Activated CD4-positive, alpha-beta T cell treated with anti-CD3 and anti-CD28 coated beads for 36 hours (primary cell): Measurements from ENCODE around the gene TMEM114. TPM values are rescaled to one million over a fixed set of nuclear protein-coding genes. Genes with fewer than 3 reads are reported as not detected.

Experiments used
- ATAC-seq: fragments of 200-7000 bp; cut with Tn5 transposase; one replicate; pipeline ENCODE4 v1.10.0; 2021; ENCODE audit warnings: mild to moderate bottlenecking, moderate library complexity
- CTCF ChIA-PET: fragments of 350-600 bp; sonication (Branson Sonifier 250); formaldehyde crosslinking; loops from one replicate; lab custom pipeline; 2021; ENCODE audit warnings: antibody characterized with exemption; lab: Charles Lee
- POLR2A ChIA-PET: fragments of 350-600 bp; sonication (Branson Sonifier 250); formaldehyde crosslinking; loops from one replicate; lab custom pipeline; 2021; ENCODE audit warnings: antibody characterized with exemption, inconsistent platforms; lab: Charles Lee
- DNase-seq: peaks from one replicate; pipeline ENCODE4 v3.0.0-alpha.2; 2020
- H3K27ac Mint-ChIP-seq: one replicate; pipeline ENCODE4 v1.8.0; 2021; ENCODE audit warnings: mixed read lengths
- H3K27me3 Mint-ChIP-seq: one replicate; pipeline ENCODE4 v1.8.0; 2021; ENCODE audit warnings: mixed read lengths
- H3K36me3 Mint-ChIP-seq: one replicate; pipeline ENCODE4 v1.8.0; 2021; ENCODE audit warnings: low read depth, mixed read lengths
- H3K4me1 Mint-ChIP-seq: one replicate; pipeline ENCODE4 v1.8.0; 2021; ENCODE audit warnings: mixed read lengths
- H3K4me3 Mint-ChIP-seq: one replicate; pipeline ENCODE4 v1.8.0; 2021; ENCODE audit warnings: mild to moderate bottlenecking, moderate library complexity, mixed read lengths
- H3K9me3 Mint-ChIP-seq: one replicate; pipeline ENCODE4 v1.8.0; 2021; ENCODE audit warnings: low read depth, mixed read lengths
- intact Hi-C, 2 experiments: fragments of 100-400 bp; cut with DNase I in 1 of 2; cut with micrococcal nuclease in 1 of 2; formaldehyde crosslinking; loops; one replicate each; pipeline versions ENCODE4 v1.14.2 to v1.15.1; 2022 to 2024; cut with DNase I, micrococcal nuclease
- total RNA-seq, 2 experiments: library from RNA; stranded (reverse); gene quantifications; one replicate each; pipeline ENCODE4 v1.2.3, GENCODE V29; 2021

Gene TMEM114
- total RNA-seq, 2 experiments from 2014 or later, result not detected

DNA sequence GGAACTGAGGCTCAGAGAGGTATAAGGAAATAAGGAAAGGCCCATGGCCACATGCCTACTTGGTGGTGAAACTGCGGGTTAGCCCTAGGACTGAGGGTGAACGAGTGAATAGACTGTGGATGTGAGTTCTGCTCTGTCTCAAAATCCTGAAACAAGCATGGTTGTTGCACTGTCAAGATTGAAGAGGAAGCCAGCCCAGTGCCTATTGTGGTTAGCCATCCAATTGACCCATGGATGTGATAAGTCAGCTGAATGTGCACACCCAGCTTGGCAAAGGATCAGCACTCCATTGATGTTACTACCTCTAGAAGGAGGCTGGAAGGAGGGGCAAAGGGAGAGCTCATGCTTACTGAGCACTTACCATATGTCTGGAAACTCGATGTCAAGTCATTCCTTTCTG lies 4.5 kb downstream of the TMEM114 start:
- Mint-ChIP-seq H3K27ac (no peak overlapping the region), H3K36me3 (no peaks in the 10 kb centered on the region), H3K27me3 (peaks cover 38% of the 10 kb centered on the region), H3K4me1 (peaks cover 5% of the 10 kb centered on the region), H3K9me3 (no peaks in the 10 kb centered on the region), H3K4me3 (no peak overlapping the region)
- DNase-seq, result no peak
- intact Hi-C loops, result no loop called here
- CTCF ChIA-PET, result interaction anchor here (1.6 kb wide), 1 partner anchor 19 kb away, joined by 6 read pairs; no protein-coding TSS in a partner anchor
- POLR2A ChIA-PET, result no interaction called here
- no peak for ATAC-seq

DNA sequence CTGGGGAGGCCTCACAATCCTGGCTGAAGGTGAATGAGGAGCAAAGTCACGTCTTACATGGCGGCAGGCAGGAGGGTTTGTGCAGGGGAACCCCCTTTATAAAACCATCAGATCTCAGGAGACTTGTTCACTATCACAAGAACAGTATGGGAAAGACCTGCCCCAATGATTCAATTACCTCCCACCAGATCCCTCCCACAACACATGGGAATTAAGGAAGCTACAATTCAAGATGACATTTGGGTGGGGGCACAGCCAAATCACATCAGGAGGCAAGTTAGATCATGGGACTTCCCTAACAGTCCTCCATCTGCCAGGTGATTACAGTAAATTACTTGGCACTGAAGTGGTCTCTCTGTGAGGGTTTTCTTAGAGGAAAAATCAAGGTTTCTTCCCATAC lies 5.3 kb downstream of the TMEM114 start:
- no peak for DNase-seq
- H3K9me3 Mint-ChIP-seq, result no peaks in the 10 kb centered on the region
- intact Hi-C loops, result no loop called here
- ChIA-PET CTCF (no interaction called here), POLR2A (no interaction called here)
- H3K4me1 Mint-ChIP-seq, result peaks cover 4% of the 10 kb centered on the region
- H3K4me3 Mint-ChIP-seq, result no peak overlapping the region
- peaks cover 35% of the 10 kb centered on the region for H3K27me3 Mint-ChIP-seq
- no peaks in the 10 kb centered on the region for H3K36me3 Mint-ChIP-seq
- H3K27ac Mint-ChIP-seq, result no peak overlapping the region
- ATAC-seq, result no peak

- no peaks in the 10 kb centered on the region for H3K9me3 Mint-ChIP-seq
- ChIA-PET POLR2A (interaction anchor here (0.7 kb wide), 1 partner anchor 1166 kb away, joined by 3 read pairs; no protein-coding TSS in a partner anchor), CTCF (interaction anchor here (0.6 to 2.2 kb wide), 5 partner anchors 8 to 643 kb away, joined by 3 to 12 read pairs (median 3); no protein-coding TSS in a partner anchor)
- no peaks in the 10 kb centered on the region for H3K36me3 Mint-ChIP-seq
- no peak overlapping the region for H3K27ac Mint-ChIP-seq
- no peak for DNase-seq
- ATAC-seq, result no peak
- H3K27me3 Mint-ChIP-seq, result peaks cover 28% of the 10 kb centered on the region
- intact Hi-C loops, result no loop called here
- H3K4me3 Mint-ChIP-seq, result no peak overlapping the region
- peaks cover 3% of the 10 kb centered on the region for H3K4me1 Mint-ChIP-seq
Observed at GRCh38 chr16:8583732-8584131, 6.6 kb downstream of the TMEM114 start.

- intact Hi-C loops, result no loop called here
- CTCF ChIA-PET, result interaction anchor here (0.6 to 2.2 kb wide), 3 partner anchors 10 to 218 kb away, joined by 3 to 12 read pairs (median 3); no protein-coding TSS in a partner anchor
- POLR2A ChIA-PET, result no interaction called here
Observed at GRCh38 chr16:8583199-8583598, 7.1 kb downstream of the TMEM114 start.

DNA sequence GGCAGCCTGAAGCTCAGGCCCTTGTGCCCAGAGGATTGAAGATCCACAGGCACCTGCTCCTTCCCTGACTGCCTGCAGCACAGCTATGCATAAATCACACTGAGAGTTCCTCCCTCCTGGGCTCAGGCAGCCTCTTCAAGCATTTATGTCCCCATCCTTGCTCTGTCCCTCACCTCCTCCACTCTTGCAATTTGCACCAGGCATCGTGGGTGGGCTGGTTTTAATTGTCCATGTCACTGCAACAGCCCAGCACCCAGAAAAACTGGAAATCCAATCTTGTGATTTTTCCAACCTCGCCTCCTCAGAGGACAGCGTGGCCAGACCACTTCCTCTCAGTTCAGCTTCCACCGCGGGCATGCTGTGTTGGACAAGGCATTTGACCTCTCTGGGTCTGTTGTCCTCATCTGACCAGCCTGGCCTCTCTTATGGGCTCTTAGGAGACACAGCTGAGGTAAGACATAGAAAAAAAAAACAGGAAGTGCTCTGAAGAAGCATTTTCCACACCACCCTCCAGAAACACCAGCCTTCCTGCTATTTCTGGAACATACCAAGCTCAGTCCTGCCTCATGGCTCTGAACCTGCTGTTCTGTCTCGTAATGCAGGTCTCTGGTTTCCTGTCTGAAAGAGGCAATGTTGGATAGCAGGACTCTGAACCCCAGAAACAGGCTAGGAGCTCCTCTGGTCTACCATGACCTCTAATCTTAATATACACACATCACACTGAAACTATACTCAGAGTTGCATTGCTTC lies 8.3 kb downstream of the TMEM114 start:
- H3K4me1 Mint-ChIP-seq, result peaks cover 3% of the 10 kb centered on the region
- DNase-seq, result no peak
- no peak overlapping the region for H3K4me3 Mint-ChIP-seq
- CTCF ChIA-PET, result interaction anchor here (1.7 to 2.2 kb wide), 2 partner anchors 9 to 219 kb away, joined by 3 to 12 read pairs; no protein-coding TSS in a partner anchor
- no peaks in the 10 kb centered on the region for H3K9me3 Mint-ChIP-seq
- intact Hi-C loops, result no loop called here
- POLR2A ChIA-PET, result interaction anchor here (0.6 kb wide), 1 partner anchor 427 kb away, joined by 7 read pairs; no protein-coding TSS in a partner anchor
- H3K36me3 Mint-ChIP-seq, result no peaks in the 10 kb centered on the region
- ATAC-seq, result no peak
- peaks cover 19% of the 10 kb centered on the region for H3K27me3 Mint-ChIP-seq
- H3K27ac Mint-ChIP-seq, result no peak overlapping the region

More at GRCh38 chr16:8583199-8583598, 7.1 kb downstream of the TMEM114 start:
- Mint-ChIP-seq H3K4me3 (no peak overlapping the region), H3K9me3 (no peaks in the 10 kb centered on the region), H3K27me3 (peaks cover 22% of the 10 kb centered on the region), H3K27ac (no peak overlapping the region), H3K4me1 (peaks cover 3% of the 10 kb centered on the region), H3K36me3 (no peaks in the 10 kb centered on the region)
- ATAC-seq, result no peak
- DNase-seq, result no peak

GRCh38 chr16:8579559-8579958 lies 10.8 kb downstream of the TMEM114 start:
- ChIA-PET POLR2A (no interaction called here), CTCF (interaction anchor here (0.7 kb wide), 1 partner anchor 379 kb away, joined by 3 read pairs; no protein-coding TSS in a partner anchor)
- intact Hi-C loops, result no loop called here
- DNase-seq (no peak), ATAC-seq (no peak)
- H3K27ac Mint-ChIP-seq, result no peak overlapping the region
- H3K27me3 Mint-ChIP-seq, result peaks cover 17% of the 10 kb centered on the region
- H3K9me3 Mint-ChIP-seq, result no peaks in the 10 kb centered on the region
- no peak overlapping the region for H3K4me3 Mint-ChIP-seq
- peaks cover 3% of the 10 kb centered on the region for H3K4me1 Mint-ChIP-seq
- no peaks in the 10 kb centered on the region for H3K36me3 Mint-ChIP-seq

- Mint-ChIP-seq H3K4me1 (peaks cover 3% of the 10 kb centered on the region), H3K36me3 (no peaks in the 10 kb centered on the region), H3K27ac (no peak overlapping the region), H3K4me3 (no peak overlapping the region), H3K27me3 (peaks cover 22% of the 10 kb centered on the region), H3K9me3 (no peaks in the 10 kb centered on the region)
- DNase-seq (no peak), ATAC-seq (no peak)
- ChIA-PET CTCF (no interaction called here), POLR2A (no interaction called here)
- intact Hi-C loops, result no loop called here
Observed at GRCh38 chr16:8577678-8578304, 12.5 kb downstream of the TMEM114 start.

DNA sequence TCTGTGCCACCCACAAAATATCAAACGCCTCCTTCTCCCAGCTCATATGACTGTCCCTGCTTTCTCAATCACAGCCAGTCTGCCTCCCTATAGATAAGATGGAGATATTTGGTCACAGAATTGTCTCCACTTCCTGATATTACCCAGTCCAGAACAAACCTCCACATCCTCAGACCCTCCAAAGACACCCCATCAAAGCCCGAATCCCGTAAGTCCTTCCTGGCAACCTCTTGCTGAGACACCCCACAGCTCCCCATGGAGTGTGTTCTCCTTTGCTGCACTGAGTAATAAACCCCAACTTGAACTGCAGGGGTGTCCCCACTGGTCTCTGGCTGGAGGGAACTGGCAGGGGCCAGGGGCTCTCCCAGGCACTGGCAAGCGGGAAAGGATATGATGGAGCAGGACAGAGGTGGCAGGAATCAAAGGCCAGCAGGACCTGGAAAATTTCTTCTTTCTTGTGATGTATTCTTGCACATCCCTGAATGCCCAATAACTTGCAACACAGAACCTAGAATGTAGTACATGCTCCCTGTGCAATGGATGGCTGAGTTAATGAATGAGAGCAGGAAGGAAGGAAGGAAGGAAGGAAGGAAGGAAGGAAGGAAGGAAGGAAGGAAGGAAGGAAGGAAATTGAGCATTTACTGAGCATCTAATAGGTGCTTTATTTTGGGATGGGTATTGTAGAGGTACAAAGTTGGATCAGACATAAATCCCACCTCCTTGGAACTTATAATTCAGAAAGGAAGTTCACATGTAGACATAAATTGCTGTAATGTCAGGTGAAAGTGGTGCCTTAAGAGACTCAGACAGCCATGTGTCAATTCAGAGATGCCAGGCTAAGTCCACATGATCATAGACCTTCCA lies 13.9 kb downstream of the TMEM114 start:
- CTCF ChIA-PET, result interaction anchor here (0.5 to 1.2 kb wide), 2 partner anchors 8 to 398 kb away, joined by 3 to 4 read pairs; no protein-coding TSS in a partner anchor

DNA sequence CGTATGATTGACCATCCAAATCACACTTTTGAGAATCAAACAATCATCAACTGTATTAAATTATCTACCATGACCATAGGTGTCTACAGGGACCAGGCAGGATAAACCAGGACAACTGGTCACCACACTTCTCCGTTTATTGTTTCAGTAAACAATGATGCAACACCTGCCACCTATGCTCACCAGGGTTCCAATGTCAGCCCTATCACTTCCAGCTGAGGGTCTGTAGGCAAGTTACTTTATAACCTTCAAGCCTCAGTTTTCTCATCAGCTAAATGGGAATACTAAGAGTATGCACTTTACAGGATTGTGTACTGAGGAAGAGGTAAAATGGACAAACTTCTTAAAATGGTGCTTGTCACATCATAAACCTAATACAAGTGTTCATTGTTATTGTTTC lies 14.9 kb downstream of the TMEM114 start:
- ATAC-seq (no peak), DNase-seq (no peak)
- intact Hi-C loops, result no loop called here
- H3K27ac Mint-ChIP-seq, result no peak overlapping the region
- no peaks in the 10 kb centered on the region for H3K9me3 Mint-ChIP-seq
- H3K27me3 Mint-ChIP-seq, result peaks cover 22% of the 10 kb centered on the region
- POLR2A ChIA-PET, result no interaction called here
- H3K4me1 Mint-ChIP-seq, result no peaks in the 10 kb centered on the region
- H3K4me3 Mint-ChIP-seq, result no peak overlapping the region
- H3K36me3 Mint-ChIP-seq, result no peaks in the 10 kb centered on the region
- CTCF ChIA-PET, result interaction anchor here (0.6 to 1.2 kb wide), 2 partner anchors 9 to 563 kb away, joined by 3 to 4 read pairs; no protein-coding TSS in a partner anchor

More for the DNA sequence above, 13.9 kb downstream of the TMEM114 start:
- POLR2A ChIA-PET, result interaction anchor here (0.8 kb wide), 1 partner anchor 38 kb away, joined by 7 read pairs; no protein-coding TSS in a partner anchor
- Mint-ChIP-seq H3K9me3 (no peaks in the 10 kb centered on the region), H3K4me1 (no peaks in the 10 kb centered on the region), H3K4me3 (no peak overlapping the region), H3K27ac (no peak overlapping the region), H3K36me3 (no peaks in the 10 kb centered on the region), H3K27me3 (peaks cover 19% of the 10 kb centered on the region)
- DNase-seq, result no peak
- intact Hi-C loops, result no loop called here
- no peak for ATAC-seq

DNA sequence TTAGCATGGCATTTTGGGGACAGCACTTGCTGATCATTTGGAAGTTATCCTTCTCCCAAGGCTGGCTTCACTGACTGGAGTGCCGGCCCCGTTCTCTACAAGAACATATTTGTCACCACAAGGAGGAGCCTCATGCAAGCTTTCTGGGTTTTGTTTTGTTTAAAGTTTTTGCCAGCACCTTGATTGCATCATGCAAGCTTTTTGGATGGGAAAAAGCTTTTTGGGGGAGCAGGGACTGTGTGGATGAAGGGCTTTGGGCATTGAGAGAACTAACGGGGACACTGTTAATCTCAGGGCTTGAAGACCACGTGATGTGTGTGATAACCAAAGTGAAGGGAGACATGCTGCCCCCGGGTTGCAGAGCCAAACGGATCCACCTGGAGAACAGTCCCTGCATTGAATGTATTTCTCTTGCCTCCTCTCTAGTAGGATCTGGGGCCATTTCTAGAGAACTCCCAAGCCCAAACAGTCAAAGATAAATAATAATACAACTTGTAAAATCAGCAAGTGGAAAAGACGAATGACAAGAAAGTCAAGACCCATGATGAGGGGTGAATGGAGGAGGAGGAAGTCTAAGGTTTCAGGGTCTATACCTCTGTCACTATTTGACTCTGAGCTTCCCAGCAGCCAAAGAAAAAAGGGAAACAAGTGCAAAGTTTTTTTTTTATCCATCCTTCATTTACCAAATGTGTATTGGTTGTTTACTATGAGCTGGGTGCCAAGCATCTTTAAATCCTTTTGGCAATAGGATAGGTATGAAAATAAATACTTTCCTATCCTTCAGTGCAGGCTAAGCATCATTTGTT lies 17.2 kb downstream of the TMEM114 start:
- Mint-ChIP-seq H3K27me3 (peaks cover 27% of the 10 kb centered on the region), H3K9me3 (no peaks in the 10 kb centered on the region), H3K27ac (peak overlapping the region; percentile 64), H3K4me3 (no peak overlapping the region), H3K36me3 (no peaks in the 10 kb centered on the region), H3K4me1 (peaks cover 1% of the 10 kb centered on the region)
- ChIA-PET POLR2A (no interaction called here), CTCF (interaction anchor here (0.5 to 3.0 kb wide), 5 partner anchors 10 to 216 kb away, joined by 3 to 12 read pairs (median 4); no protein-coding TSS in a partner anchor)
- peak; percentile 33 for DNase-seq
- peak; percentile 39 for ATAC-seq
- intact Hi-C loops, result loop anchor here in 1 of 2 experiments (1.0 kb wide), 1 partner anchor 82 kb away; no protein-coding TSS in a partner anchor
